ENCODE measurements around the gene NARF.

DNA sequence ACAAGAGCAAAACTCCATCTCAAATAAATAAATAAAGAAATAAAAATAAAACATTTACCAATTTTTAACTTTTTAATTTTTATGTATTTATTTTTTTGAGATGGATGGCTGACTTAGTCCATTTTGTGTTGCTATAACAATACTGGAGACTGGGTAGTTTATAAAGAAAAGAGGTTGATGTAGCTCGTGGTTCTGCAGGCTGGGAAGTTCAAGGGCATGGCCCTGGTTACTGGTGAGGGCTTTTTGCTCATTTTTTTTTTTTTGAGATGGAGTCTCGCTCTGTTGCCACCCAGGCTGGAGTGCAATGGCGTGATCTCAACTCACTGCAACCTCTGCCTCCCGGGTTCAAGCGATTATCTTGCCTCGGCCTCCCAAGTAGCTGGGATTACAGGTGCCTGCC, 46.8 kb downstream of the NARF start:
- no peak for TF ChIP-seq EZH2 (IDR thresholded peaks at IDR 0.05; ENCODE audit: low read length)
- no peak for TF ChIP-seq CTCF (optimal IDR thresholded peaks at IDR 0.05 in 1 of 3, IDR thresholded peaks at IDR 0.05 in 1 of 3, conservative IDR thresholded peaks at IDR 0.05 in 1 of 3; ENCODE audit: extremely low read depth in 1 of 3, insufficient read depth in 2 of 3, low read length in 3 of 3)

Measured in keratinocyte (primary cell).